Astrocyte (in vitro differentiated cells and primary cell): Measurements from ENCODE around the gene KCNG1.

ENCODE experiments used
- CTCF ChIP-seq: IDR thresholded peaks from 2 replicates; pipeline ENCODE4 v1.5.1; 2011; ENCODE audit warnings: low read depth, mild to moderate bottlenecking, inconsistent platforms, low read length, moderate library complexity; ENCODE audit not compliant: insufficient read depth
- EZH2 ChIP-seq: IDR thresholded peaks from 2 replicates; pipeline ENCODE4 v1.6.1; 2012; ENCODE audit warnings: mild to moderate bottlenecking, low read length, inconsistent platforms; ENCODE audit not compliant: insufficient read depth

- TF ChIP-seq CTCF (no peak), EZH2 (no peak)
These were observed 21.3 kb downstream of the KCNG1 start for GRCh38 chr20:51001430-51002265.
